IMR-90 (cell line): ENCODE measurements around the gene RPS5. TPM values are rescaled to one million over a fixed set of nuclear protein-coding genes. Genes with fewer than 3 reads are reported as not detected.

Experiments
- ATAC-seq: fragments of 200-7000 bp; cut with Tn5 transposase; 2 replicates; pipeline ENCODE4 v1.9.1; 2020; ENCODE audit warnings: low read depth, mild to moderate bottlenecking, moderate library complexity
- BruUV-seq: library from RNA; stranded (reverse); fragments of 400-500 nt; replicated peaks from 2 replicates; lab custom pipeline; 2021; lab: Mats Ljungman, UMichigan
- CTCF ChIA-PET: fragments of 300-600 bp; formaldehyde crosslinking; extraction: SDS; loops from one replicate; lab custom pipeline; 2021; ENCODE audit warnings: antibody characterized with exemption; lab: Yijun Ruan, JAX
- POLR2A ChIA-PET: fragments of 300-600 bp; sonication (Branson Sonifier 250); formaldehyde crosslinking; loops from one replicate; lab custom pipeline; 2022; ENCODE audit warnings: antibody characterized with exemption; ENCODE audit not compliant: unreplicated experiment; lab: Charles Lee
- DNase-seq: peaks from one replicate; pipeline ENCODE4 v3.0.0; 2013
- H2AFZ ChIP-seq: replicated peaks from 2 replicates; pipeline ENCODE3; 2013; ENCODE audit warnings: low read length, mild to moderate bottlenecking; ENCODE audit not compliant: poor library complexity
- H2AK5ac ChIP-seq: 2 replicates; pipeline ENCODE4 v1.6.1; 2013; ENCODE audit warnings: low read depth, low read length, inconsistent platforms
- H2AK9ac ChIP-seq: replicated peaks from 2 replicates; pipeline ENCODE3; 2013; ENCODE audit warnings: mild to moderate bottlenecking, low read depth, low read length, moderate library complexity; ENCODE audit not compliant: poor library complexity
- H2BK120ac ChIP-seq: 2 replicates; pipeline ENCODE4 v1.6.1; 2013; ENCODE audit warnings: low read depth, low read length, inconsistent platforms
- H2BK15ac ChIP-seq: 3 replicates; pipeline ENCODE4 v1.6.1; 2013; ENCODE audit warnings: low read depth, low read length, inconsistent platforms
- H2BK20ac ChIP-seq: 2 replicates; pipeline ENCODE4 v1.6.1; 2013; ENCODE audit warnings: low read depth, mild to moderate bottlenecking, inconsistent platforms, low read length, moderate library complexity
- H2BK5ac ChIP-seq: 2 replicates; pipeline ENCODE4 v1.6.1; 2013; ENCODE audit warnings: mild to moderate bottlenecking, low read depth, low read length, inconsistent platforms; ENCODE audit not compliant: poor library complexity, severe bottlenecking
- H3K14ac ChIP-seq: replicated peaks from 2 replicates; pipeline ENCODE4 v1.6.1; 2013; ENCODE audit warnings: low read depth, low read length, inconsistent platforms
- H3K18ac ChIP-seq: 2 replicates; pipeline ENCODE4 v1.6.1; 2013; ENCODE audit warnings: low read depth, low read length, control low read depth
- H3K23ac ChIP-seq: 2 replicates; pipeline ENCODE4 v1.6.1; 2013; ENCODE audit warnings: low read depth, low read length, inconsistent platforms
- H3K27ac ChIP-seq: 2 replicates; pipeline ENCODE4 v1.5.1; 2013; ENCODE audit warnings: mild to moderate bottlenecking, control low read depth, low read length; ENCODE audit not compliant: insufficient read depth
- H3K27me3 ChIP-seq: 2 replicates; pipeline ENCODE4 v1.6.1; 2013; ENCODE audit warnings: low read length; ENCODE audit not compliant: control insufficient read depth, insufficient read depth
- H3K36me3 ChIP-seq: 2 replicates; pipeline ENCODE4 v1.6.1; 2013; ENCODE audit warnings: low read length, mixed read lengths; ENCODE audit not compliant: control insufficient read depth, insufficient read depth
- H3K4ac ChIP-seq: 2 replicates; pipeline ENCODE4 v1.6.1; 2013; ENCODE audit warnings: low read depth, low read length, inconsistent platforms
- H3K4me1 ChIP-seq: 2 replicates; pipeline ENCODE4 v1.6.1; 2013; ENCODE audit warnings: low read length, mixed read lengths; ENCODE audit not compliant: control insufficient read depth, insufficient read depth
- H3K4me2 ChIP-seq: 2 replicates; pipeline ENCODE4 v1.6.1; 2013; ENCODE audit warnings: low read depth, mild to moderate bottlenecking, control low read depth, low read length, moderate library complexity
- H3K4me3 ChIP-seq: 2 replicates; pipeline ENCODE4 v1.5.1; 2013; ENCODE audit warnings: low read depth, mild to moderate bottlenecking, control low read depth, low read length, moderate library complexity; ENCODE audit not compliant: insufficient read depth
- H3K56ac ChIP-seq: 2 replicates; pipeline ENCODE4 v1.6.1; 2013; ENCODE audit warnings: low read length, inconsistent platforms; ENCODE audit not compliant: insufficient read depth; ENCODE audit errors: extremely low read depth
- H3K79me1 ChIP-seq, 2 experiments: 2 replicates each; pipeline ENCODE4 v1.6.1; 2013; ENCODE audit warnings: low read length in 2 of 2, inconsistent platforms in 1 of 2, low read depth in 1 of 2
- H3K9ac ChIP-seq: 2 replicates; pipeline ENCODE4 v1.6.1; 2013; ENCODE audit warnings: low read depth, low read length, control low read depth
- H3K9me1 ChIP-seq: 2 replicates; pipeline ENCODE4 v1.6.1; 2013; ENCODE audit warnings: low read length, inconsistent platforms; ENCODE audit not compliant: insufficient read depth
- H3K9me3 ChIP-seq: 2 replicates; pipeline ENCODE4 v1.6.1; 2013; ENCODE audit warnings: low read length; ENCODE audit not compliant: control insufficient read depth, insufficient read depth
- H4K20me1 ChIP-seq: 2 replicates; pipeline ENCODE4 v1.6.1; 2013; ENCODE audit warnings: low read length, inconsistent platforms; ENCODE audit not compliant: insufficient read depth
- H4K5ac ChIP-seq: 2 replicates; pipeline ENCODE4 v1.6.1; 2013; ENCODE audit warnings: mild to moderate bottlenecking, low read depth, low read length, control low read depth
- H4K8ac ChIP-seq, 2 experiments: 2 replicates each; pipeline ENCODE4 v1.6.1; 2013; ENCODE audit warnings: low read depth in 2 of 2, low read length in 2 of 2, control low read depth in 1 of 2, inconsistent platforms in 1 of 2
- H4K91ac ChIP-seq: 2 replicates; pipeline ENCODE4 v1.6.1; 2013; ENCODE audit warnings: low read depth, low read length, inconsistent platforms; ENCODE audit not compliant: insufficient read depth
- BHLHE40 ChIP-seq: fragments of 150-350 bp; IDR thresholded peaks from 2 replicates; pipeline ENCODE4 v1.6.1; 2016; ENCODE audit warnings: mild to moderate bottlenecking, low read depth, low read length
- CEBPB ChIP-seq: IDR thresholded peaks from 2 replicates; pipeline ENCODE4 v1.6.1; 2012; ENCODE audit warnings: low read depth, low read length, improper control_type of control experiment
- CHD1 ChIP-seq: IDR thresholded peaks from 2 replicates; pipeline ENCODE4 v1.6.1; 2012; ENCODE audit warnings: low read depth, low read length, improper control_type of control experiment
- FOS ChIP-seq: fragments of 150-350 bp; IDR thresholded peaks from 2 replicates; pipeline ENCODE4 v1.6.1; 2016; ENCODE audit warnings: low read depth, low read length
- MAFK ChIP-seq: IDR thresholded peaks from 2 replicates; pipeline ENCODE4 v1.6.1; 2012; ENCODE audit warnings: low read depth, low read length, improper control_type of control experiment
- MAZ ChIP-seq: IDR thresholded peaks from 2 replicates; pipeline ENCODE4 v1.6.1; 2012; ENCODE audit warnings: low read depth, mild to moderate bottlenecking, low read length, improper control_type of control experiment, moderate library complexity, borderline replicate concordance
- MXI1 ChIP-seq: IDR thresholded peaks from 2 replicates; pipeline ENCODE4 v1.6.1; 2012; ENCODE audit warnings: low read depth, mild to moderate bottlenecking, low read length, moderate library complexity, borderline replicate concordance
- NFE2L2 ChIP-seq: fragments of 150-350 bp; IDR thresholded peaks from 2 replicates; pipeline ENCODE4 v1.6.1; 2016; ENCODE audit warnings: low read depth, mild to moderate bottlenecking, low read length
- RAD21 ChIP-seq: IDR thresholded peaks from 2 replicates; pipeline ENCODE4 v1.6.1; 2012; ENCODE audit warnings: low read length, improper control_type of control experiment
- RCOR1 ChIP-seq: IDR thresholded peaks from 2 replicates; pipeline ENCODE4 v1.6.1; 2012; ENCODE audit warnings: mild to moderate bottlenecking, low read length, improper control_type of control experiment; ENCODE audit not compliant: insufficient replicate concordance
- RFX5 ChIP-seq: IDR thresholded peaks from 2 replicates; pipeline ENCODE4 v1.8.0; 2012; ENCODE audit warnings: low read depth, mild to moderate bottlenecking, low read length, moderate library complexity
- USF2 ChIP-seq: fragments of 150-350 bp; IDR thresholded peaks from 2 replicates; pipeline ENCODE4 v1.6.1; 2017; ENCODE audit warnings: mild to moderate bottlenecking, antibody characterized with exemption, low read length, low read depth
- WGBS, 2 experiments: methylation state at CpG; one replicate each; pipeline versions ENCODE4 v1.1.5 to v1.1.7; 2013; ENCODE audit warnings: missing lambda C conversion rate in 2 of 2; ENCODE audit not compliant: insufficient read length in 1 of 2; ENCODE audit errors: extremely low coverage in 2 of 2; 5-methylcytosine and 5-hydroxymethylcytosine counted together
- dilution Hi-C: fragments of 300-500 bp; cut with HindIII; formaldehyde crosslinking; loops from one replicate; pipeline ENCODE4 v1.14.3; 2018; ENCODE audit warnings: low sequenced_read_pairs; ENCODE audit not compliant: unreplicated experiment
- in situ Hi-C: fragments of 300-500 bp; cut with MboI; formaldehyde crosslinking; loops from 3 replicates; pipeline ENCODE4 v1.14.3; 2019; ENCODE audit warnings: low sequenced_read_pairs, inconsistent platforms, mixed read lengths
- intact Hi-C: fragments of 100-400 bp; cut with micrococcal nuclease; formaldehyde crosslinking; loops from 2 replicates; pipeline ENCODE4 v1.10.0; 2022
- polyA plus RNA-seq, 3 experiments: library from polyadenylated mRNA; depleted of rRNA; stranded (reverse); fragments of >200 nt; gene quantifications; 2 replicates each; pipeline ENCODE4 v1.2.3, GENCODE V29; 2012; ENCODE audit warnings: low replicate concordance in 1 of 3
- total RNA-seq: library from RNA; depleted of rRNA; stranded (reverse); fragments of >200 nt; gene quantifications from 2 replicates; pipeline ENCODE4 v1.2.3, GENCODE V29; 2012

Gene RPS5
- total and polyA plus RNA-seq, 2 of the 4 experiments (the other 2 are of a cell fraction), result 3,265 to 5,858 TPM

GRCh38 chr19:58351990-58352755 lies 34.9 kb upstream of the RPS5 start (continued):
- TF ChIP-seq CHD1, result no peak

- WGBS, 2 experiments, result 93% methylated on average over 9 of the region's 26 CpGs; no CpG with 5 or more reads in 1 of the 2 experiments
- Histone ChIP-seq H3K23ac (no peak within 1 kb of the TSS), H3K9me3 (no peaks in the 10 kb centered on the region), H2BK5ac (no peak within 1 kb of the TSS), H3K4me3 (no peak within 1 kb of the TSS), H3K27ac (no peak within 1 kb of the TSS), H3K4me1 (peaks cover 11% of the 10 kb centered on the region), H3K18ac (no peak within 1 kb of the TSS), H2BK120ac (no peak within 1 kb of the TSS), H2AFZ (no peak within 1 kb of the TSS), H4K5ac (no peak within 1 kb of the TSS), H3K36me3 (peaks cover 11% of the 10 kb centered on the region; the same call in 1 of the 2 replicates), H2AK5ac (no peak within 1 kb of the TSS), H3K9ac (no peak within 1 kb of the TSS), H3K79me1 (peaks cover 5 to 30% of the 10 kb centered on the region in 2 experiments), H3K56ac (no peak within 1 kb of the TSS), H3K4me2 (no peak within 1 kb of the TSS), H4K8ac (no peak within 1 kb of the TSS), H4K20me1 (peaks cover 8% of the 10 kb centered on the region), H3K14ac (no peak within 1 kb of the TSS), H2BK20ac (no peak within 1 kb of the TSS), H3K27me3 (peaks cover 9% of the 10 kb centered on the region), H3K9me1 (peaks cover 4% of the 10 kb centered on the region; the same call in 1 of the 2 replicates), H4K91ac (no peak within 1 kb of the TSS), H3K4ac (no peak within 1 kb of the TSS), H2BK15ac (no peak within 1 kb of the TSS), H2AK9ac (peak within 1 kb of the TSS; percentile 65)
- BruUV-seq, result no TSS peak
- dilution Hi-C loops (no loop called here), intact Hi-C loops (no loop called here), in situ Hi-C loops (no loop called here)
- POLR2A ChIA-PET, result no interaction called here
- ATAC-seq (no peak), DNase-seq (no peak)
- CTCF ChIA-PET, result no interaction called here
- TF ChIP-seq CHD1 (no peak), RAD21 (no peak), MXI1 (no peak), NFE2L2 (no peak), FOS (no peak), RCOR1 (no peak), USF2 (no peak), MAFK (no peak), MAZ (no peak), BHLHE40 (no peak), CEBPB (no peak), RFX5 (no peak)
Measured at GRCh38 chr19:58352760-58353671, 34.1 kb upstream of the RPS5 start, which contains the start of gene A1BG. TSS of gene A1BG (minus strand) at chr19:58353492. CDS start at chr19:58353437, 55 bp downstream.
